IPS-NIHi7 (cell line): Measurements from ENCODE around the gene LIN7A.

Source experiments
- DNase-seq: peaks from one replicate; pipeline ENCODE4 v3.0.0; 2012; ENCODE audit warnings: mixed read lengths; ENCODE audit errors: extremely low spot score

Gene LIN7A

GRCh38 chr12:80752464-80752863 is 185.3 kb downstream of the LIN7A start:
- no peak for DNase-seq

DNA sequence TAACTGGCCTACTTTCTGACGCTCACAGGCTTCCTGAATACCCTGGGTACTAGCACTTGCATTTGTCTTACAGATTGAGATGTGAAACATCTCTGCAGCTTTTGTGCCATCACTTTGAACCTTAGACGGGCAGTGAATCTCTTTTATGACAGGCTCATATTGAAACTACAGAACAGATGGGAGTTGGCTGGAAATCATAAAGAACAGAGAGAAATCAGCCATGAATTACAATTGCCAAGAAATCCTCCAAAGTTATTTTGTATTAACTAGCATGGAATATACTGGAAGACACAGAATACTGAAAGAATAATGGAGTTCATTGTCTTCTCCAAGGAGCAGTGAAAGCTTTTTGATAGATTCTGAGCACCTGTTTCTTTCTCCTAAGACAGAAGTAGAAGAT is 188.3 kb downstream of the LIN7A start:
- DNase-seq = no peak

DNA sequence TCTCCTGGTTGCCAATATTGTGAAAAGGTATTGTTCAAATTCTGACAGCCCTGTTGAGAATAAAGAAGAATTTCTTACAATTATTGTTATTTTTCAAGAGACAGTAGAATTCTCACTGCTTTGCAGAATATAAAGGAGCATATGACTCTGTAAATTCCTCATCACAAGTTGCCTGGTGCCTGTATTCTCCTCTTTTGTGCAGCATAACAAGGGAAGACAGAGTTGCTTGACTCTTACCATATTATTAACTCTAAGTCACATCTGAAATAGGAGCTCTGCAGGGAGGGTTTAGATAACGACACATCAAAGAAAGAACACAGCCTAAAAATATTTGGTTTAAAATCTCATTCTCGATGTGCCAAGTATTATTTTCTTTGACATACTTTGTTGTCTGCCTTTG is 189.9 kb downstream of the LIN7A start:
- no peak for DNase-seq

DNA sequence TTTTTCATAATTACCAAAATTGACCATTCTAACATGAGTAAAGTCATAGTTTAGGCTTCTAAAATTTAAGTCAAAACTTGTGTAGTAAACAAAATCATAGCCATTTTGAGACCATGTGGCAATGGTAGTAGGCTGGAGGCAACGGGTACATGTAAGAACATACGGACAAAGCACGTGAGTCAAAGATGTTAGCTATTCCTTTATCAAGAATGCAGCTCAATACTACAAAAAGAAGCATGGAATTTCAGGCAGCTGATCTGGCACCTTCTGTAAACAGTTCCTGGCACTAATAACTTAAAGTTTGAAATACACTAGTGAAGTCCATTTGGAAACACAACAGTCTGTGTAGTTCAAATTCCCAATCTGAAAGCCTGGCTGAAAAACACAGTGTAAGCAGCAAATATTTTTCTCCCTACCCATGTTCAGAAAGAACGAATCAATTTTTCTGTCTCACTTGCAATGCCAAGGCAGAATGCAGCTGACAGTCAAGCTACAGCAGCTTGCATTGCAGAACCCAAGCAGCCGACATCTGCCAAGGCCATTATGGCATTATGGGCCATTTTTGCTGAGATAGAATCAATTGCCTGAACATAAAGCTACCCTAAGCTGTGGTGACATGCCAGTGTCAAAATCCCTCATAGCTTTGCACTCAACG is 191.8 kb downstream of the LIN7A start:
- DNase-seq = no peak
